Activated naive CD4-positive, alpha-beta T cell treated with Interleukin-2 at 50 U/mL for 16 hours (primary cell): ENCODE results near the gene TWSG1.
"Not testable (repeated sequence)": the region's sequence is repeated elsewhere in the genome, so short reads cannot be mapped to it uniquely, and the experiment has no call there.

Experiments used
- DNase-seq: peaks from one replicate; pipeline ENCODE4 v3.0.0-alpha.2; 2020

Gene TWSG1

DNA sequence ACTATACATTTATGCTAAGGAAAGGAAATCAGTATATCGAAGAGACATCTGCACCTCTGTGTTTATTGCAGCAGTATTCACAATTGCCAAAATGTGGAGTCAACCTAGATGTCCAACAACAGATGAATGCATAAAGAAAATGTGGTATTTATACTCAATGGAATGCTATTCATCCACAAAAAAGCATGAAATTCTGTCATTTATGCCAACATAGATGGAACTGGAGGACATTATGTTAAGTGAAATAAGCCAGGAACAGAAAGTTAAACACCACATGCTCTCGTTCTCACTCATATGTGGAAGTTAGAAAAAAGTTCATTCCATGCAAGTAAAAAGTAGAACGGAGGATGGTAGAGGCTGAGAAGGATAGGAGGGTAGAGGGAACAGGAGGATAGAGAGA is 59.5 kb downstream of the TWSG1 start:
- DNase-seq, result no peak

DNA sequence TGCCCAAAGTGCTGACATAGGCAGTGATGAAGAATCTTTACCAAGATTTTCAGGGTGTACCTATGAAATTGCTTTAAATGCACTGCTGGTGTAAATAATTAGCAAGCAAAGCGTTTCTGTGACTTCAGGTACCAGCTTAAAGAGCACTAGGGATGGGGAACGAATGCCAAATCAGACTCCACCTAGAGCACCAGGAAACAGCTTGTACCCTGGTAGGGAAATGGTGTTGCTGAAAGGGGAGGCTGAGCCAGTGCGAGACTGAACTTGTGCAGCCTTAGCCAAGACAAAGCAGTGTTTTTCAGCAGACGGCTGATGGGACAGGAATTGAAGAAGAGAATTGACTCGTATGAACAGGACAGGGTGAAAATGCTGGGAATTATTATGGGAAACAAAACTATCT is 65.6 kb downstream of the TWSG1 start:
- DNase-seq, result no peak

DNA sequence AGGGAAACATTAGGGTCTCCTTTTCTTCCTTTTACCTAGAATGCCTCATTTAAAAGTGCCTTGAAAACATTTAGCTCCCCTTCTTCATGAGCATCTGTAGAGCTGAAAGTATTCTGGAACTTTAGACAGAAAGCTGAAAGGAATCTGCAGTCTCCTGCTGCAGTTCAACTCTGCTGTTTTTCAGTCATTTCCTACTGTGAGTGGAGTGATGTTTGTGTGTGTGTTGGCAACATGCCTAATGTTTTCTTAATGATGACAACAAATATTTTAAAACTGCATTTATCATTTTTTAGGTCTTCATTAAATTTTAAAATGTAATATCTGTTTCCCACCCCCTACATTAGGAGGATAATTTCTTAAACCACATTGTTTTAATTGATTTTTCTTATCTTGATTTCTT is 66.6 kb downstream of the TWSG1 start:
- no peak for DNase-seq

DNA sequence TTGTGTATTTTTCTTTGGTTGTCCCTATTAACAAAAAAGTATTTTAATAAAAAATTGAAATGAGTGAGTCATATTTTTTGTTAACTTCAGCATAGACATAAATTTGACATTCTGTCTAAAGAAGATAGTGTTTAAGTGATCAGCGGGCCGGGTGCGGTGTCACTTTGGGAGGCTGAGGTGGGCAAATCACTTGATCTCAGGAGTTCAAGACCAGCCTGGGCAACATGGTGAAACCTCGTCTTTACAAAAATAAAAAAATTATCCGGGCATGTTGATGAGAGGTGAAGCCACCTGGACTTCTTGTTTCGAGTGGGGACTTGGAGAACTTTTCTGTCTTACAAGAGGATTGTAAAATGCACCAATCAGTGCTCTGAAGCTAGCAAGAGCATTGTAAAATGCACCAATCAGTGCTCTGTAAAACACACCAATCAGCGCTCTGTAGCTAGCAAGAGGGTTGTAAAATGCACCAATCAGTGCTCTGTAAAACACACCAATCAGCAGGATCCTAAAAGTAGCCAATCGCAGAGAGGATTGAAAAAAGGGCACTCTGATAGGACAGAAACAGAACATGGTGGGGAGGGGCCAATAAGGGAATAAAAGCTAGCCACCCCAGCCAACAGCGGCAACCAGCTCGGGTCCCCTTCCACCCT is 67.9 kb downstream of the TWSG1 start:
- DNase-seq, result not testable (repeated sequence)

DNA sequence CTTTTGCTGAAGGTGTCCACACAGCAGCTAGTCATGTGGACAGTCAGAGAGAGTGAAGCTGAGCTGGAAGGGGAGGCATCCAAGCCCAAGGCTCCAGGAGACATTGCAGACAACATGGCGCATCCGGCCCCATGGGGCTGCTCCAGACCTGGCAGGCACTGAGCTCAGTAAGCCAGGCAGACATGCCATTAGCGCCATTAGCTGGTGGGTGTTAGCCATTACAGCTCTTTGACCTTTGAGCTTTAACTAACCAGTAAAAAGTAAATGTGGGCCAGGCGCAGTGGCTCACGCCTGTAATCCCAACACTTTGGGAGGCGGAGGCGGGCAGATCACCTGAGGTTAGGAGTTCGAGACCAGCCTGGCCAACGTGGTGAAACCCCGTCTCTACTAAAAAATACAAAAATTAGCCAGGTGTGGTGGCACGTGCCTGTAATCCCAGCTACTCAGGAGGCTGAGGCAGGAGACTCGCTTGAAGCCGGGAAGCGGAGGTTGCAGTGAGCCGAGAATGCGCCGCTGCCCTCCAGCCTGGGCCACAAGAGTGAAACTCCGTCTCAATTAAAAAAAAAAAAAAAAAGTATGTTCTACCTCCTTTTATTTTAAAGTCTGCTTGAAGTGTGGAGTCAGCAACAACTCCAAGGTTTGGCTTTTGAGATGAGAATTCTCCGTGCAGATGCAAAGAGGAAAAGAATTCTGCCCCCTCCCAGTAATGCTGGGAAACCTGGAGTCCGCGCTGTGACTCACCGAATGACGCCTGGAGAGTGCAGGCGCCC is 69.4 kb downstream of the TWSG1 start:
- no peak for DNase-seq

DNA sequence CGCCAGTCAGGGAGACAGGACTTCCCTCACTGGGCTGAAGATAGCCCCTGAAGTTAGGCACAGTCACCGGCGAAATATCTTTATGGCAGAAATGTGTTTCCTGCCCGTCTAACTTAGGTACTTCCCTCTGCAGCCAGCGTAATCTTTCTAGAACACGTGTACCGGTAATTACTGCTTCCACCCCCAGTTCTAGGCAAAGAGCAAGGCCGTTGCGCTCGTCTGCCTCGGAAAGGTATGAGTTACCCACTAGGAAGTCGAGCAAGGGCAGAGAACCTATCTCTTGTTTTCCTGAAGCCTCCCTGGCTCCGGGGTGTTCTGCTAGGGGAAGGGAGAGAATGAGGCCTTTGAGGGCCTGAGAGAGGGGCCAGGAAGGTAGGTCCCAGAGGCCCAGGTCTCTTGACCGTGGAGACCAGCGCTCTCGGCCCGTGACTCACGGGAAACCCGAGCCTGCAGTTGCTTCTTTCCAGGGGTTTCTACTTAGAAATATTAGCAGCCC is 70.0 kb downstream of the TWSG1 start:
- no peak for DNase-seq

DNA sequence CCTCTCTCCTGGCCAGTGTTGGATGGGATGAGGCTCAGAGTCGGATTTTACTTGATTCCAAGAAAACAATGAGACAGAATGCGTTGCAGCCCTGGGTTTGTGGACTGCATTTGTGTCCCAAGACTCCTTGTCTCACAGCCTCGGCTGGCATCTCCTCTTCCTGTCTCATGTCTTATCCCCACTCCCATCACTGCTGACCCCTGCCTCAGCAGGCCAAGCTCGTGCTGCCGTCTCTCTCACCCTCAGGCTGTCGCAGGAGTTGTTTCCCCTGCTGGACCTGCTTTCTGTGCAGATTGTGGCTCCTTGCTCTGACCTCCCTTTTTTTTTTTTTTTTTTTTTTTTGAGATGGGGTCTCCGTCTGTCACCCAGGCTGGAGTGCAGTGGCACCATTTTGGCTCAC is 70.6 kb downstream of the TWSG1 start:
- no peak for DNase-seq

DNA sequence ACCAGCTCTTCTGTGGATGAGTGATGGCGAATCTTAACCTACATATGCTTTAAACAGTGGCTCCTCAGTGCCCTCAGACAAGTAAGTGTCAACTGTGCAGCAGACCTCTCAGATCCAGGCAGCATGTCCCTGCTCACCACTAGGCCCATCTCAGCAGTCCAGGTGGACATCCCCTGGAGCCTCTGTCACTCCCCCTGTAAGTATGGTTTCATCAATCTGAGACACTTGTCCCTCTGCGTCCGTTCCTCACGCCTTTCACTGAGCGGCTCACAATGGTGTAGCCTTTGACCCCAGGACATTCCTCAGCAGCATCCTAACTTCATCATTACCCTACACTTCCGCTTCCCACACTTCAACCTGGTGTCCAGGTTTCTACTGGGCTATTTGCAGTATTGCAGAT is 71.4 kb downstream of the TWSG1 start:
- no peak for DNase-seq

DNA sequence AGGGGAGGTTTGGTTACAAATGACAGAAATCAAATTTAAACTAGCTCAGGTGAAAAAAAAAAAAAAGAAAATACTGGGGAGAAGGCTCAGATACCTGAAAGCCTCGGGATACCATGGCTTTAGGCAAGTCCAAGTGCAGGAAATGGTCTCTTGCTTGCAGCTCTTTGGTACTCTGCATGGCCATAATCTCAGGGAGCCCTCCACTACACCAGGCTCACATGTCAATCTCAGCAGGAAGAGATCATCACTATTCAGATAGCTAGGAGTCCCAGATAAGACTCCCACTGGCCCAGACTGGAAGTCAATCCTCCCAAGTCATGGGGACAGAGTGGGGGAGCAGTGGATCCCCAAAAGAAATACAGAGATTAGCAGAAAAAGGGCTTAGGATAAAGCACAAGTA is 75.9 kb downstream of the TWSG1 start:
- DNase-seq, result no peak

DNA sequence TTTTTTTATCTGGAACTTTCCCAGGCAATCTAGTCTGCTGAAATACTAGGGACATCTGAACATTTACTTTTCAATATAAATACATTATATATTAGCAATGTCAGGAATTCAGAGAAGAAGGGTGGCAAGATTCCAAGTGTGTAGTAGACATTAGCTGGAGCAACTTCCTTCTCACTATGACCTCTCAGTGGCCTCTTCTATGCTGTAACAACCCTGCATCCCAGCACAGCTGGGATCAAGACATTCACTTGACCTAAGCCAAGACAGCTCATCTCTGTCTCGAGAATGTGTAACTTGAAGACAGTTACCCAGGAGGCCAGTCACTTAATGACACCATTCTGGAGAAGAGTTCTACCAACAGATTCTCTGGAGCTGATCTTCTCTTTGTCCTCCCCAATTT is 79.0 kb downstream of the TWSG1 start:
- DNase-seq, result no peak

DNA sequence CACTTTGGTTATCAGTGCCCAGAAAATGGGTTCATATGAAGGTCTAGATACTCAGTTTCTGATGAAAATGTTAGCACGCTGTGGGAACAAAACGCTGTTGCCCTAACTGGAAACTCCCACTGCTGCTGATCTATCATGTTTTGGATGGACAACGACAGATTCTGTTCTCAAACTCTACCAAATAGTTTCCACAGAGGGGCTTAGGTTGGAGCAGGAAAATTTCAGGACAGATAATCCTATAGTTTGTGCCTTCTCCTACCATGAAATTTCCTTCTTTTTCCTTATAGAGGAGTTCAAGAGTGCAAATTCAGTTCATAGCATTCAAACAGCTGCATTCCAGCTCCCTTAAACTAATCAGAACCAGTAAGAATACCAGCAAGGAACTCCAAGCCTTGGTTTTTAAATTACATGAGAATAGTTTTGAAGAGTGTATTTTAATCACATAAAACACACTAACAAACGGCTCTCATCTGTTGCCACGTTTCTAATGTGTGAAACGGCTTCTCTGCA is 82.0 kb downstream of the TWSG1 start:
- no peak for DNase-seq

DNA sequence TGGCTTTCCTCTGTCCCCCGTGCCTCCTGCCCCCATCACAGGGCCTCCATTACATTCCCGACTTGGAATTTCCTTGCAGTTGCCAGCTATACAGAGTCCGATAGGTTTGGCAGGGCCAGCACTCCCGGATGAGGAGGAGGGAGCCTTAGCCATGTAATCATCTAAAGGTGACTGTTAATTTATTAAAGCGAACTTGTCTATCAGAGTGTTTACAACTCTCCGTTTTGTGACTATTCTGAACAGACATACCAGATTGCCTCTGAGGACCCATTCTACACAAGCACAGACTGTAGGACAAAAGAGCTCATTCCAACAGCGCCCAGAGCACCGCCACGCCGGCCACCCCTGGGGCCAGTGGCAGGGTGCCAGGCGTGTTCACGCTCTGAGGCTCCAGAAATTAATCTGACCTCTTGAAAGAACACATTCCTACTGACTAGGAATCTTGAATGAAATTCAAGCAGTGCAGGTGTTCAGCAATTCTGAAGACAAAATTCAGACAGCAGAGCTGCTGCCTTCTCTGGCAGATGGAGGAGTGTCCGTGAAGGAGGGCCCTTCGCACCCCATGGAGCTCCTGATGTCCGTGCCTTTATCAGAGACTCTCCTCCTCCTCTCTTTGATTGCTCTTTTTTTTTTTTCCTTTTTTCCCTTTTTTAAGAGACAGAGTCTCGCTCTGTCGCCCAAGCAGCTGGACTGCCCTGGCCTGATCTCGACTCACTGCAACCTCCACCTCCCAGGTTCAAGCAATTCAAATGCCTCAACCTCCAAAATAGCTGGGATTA is 82.7 kb downstream of the TWSG1 start:
- DNase-seq, result no peak

DNA sequence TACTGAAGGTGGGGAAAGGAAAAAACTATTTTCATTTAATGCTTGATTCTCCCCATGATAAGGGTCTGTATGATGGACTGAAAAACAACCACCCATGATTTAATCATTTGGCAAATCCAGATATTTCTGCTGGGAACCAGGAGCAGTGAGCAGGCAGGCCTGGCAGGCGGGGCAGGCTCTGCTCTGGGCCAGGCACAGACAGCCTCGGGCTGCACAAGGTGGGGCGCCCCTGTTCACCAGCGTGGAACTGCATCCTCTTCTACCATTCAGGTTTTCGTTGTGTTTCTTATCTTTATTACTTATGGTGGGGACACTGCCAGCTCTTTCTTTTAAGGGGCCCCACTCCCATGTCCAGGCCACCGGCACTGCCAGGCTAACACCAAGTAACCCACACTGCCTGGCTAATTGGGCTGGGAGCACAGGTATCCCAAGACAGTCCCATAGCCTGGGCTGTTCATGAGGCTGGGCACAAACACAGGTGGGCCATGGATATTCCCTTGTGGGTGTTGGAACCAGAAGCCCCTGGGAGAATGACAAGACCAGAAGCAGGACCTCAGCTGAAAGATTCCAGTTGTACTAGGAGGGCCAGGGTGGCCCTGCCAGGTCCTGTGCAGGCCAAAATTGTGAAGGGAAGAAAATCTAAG is 83.6 kb downstream of the TWSG1 start:
- DNase-seq, result no peak

DNA sequence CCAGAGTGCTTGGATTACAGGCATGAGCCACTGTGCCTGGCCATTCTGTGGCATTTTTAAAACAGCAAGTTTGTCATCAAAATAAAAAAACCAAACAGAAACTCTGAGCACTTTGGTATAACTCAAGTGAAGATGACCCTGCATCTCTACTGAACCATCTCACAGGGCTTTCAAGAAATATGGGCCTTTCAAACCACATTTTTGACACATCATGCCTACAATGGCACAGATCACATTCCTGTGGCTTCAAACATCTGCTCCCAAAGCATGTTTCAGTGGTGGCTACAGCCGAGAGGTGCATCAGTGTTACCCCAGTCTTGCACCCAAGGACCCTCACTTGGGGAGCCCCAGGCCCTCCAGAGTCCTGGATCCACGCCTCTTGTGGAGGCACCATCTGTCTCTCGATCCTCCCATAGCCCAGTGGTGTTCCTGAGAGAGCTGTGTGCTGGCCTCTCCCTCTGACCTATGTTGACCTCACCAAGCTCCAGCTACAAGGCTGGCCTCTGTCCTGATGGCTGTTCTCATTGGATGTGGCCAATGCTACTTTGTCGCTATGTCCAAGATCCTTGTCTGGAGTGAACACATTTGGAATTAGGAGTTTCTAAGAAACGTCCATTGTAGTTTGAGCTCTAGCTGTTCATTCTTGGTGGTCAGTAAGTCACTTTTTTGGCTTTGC is 85.5 kb downstream of the TWSG1 start:
- DNase-seq, result no peak

DNA sequence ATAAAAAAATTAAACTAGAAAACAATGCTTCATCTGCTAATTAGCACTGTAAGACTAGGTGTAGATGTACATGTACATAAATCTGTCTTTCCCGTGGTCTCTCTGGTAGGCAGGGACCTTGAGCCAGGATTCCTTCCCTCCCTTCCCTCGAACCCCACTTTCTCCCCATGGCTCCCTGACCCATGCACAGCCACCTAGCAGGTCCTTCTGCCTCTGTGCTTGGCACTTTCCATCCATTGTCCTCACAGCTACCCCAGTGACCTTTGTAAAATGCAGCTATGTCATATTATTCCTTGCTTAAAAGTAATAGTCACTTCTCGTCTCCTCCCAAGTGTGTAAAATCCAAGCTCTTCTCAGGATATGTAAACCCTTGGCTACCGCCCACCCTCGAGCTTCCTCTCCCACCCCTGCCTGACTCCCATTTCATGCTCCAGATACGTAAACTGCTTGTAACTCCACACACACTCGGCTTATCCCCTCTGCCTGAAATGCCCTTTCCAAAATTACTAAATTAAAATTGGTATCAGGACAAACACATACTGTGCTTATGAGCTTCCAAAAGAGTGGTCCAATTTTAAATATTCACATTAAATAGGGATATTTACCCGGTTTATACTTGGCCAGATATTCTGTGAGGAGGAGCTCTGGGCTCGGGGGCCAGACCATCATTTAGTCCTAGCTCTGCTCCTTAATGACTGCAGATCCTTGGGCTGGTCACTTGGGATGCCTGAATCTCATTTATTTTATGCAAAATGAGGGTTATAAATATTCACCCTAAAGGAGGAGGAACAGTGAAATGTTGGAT is 86.7 kb downstream of the TWSG1 start:
- no peak for DNase-seq

DNA sequence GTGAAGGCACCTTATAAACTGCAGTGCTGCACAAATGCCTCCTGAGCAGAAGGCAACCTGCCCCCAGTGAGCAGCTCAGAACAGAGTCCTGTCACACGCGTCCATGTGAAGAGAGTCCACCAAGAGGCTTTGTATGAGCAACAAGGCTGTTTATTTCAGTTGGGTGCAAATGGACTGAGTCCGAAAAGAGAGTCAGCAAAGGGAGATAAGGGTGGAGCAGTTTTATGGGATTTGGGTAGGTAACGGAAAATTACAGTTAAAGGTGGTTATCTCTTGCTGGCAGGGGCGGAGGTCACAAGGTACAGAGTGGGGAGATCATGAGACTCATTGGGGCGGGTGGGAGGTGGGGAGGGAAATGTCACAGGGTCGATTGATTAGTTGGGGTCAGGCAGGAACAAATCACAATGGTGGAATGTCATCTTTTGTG is 87.3 kb downstream of the TWSG1 start:
- no peak for DNase-seq

DNA sequence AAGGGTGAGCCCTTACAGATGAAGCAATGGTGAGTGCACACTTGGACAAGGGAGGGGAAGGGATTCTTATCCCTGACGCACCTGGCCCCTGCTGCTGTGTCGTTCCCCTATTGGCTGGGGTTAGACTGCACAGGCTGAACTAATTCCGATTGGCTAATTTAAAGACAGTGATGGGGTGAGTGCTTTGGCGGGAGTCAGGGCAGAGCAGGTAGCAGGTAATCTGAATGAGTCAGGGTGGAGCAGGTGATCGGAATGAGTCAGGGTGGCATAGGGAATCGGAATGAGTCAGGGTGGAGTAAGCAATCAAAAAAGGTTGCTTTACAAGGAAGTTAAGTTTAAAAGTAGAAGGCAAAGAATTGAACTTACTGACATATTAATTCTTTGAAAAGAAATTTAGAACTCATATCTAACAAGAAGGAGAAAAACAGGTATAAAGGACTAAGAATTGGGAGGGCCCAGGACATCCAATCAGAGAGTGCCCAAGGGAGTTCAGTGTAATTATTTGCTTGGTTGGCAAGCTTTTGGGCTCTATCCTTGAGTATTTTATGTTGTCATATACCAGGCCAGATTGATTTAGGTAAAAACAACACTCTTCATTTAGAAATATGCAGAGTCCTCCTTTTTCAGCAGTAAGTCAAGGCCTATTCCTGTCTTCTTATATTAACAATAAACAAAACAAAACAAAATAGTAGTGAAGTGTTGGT is 88.4 kb downstream of the TWSG1 start:
- no peak for DNase-seq

DNA sequence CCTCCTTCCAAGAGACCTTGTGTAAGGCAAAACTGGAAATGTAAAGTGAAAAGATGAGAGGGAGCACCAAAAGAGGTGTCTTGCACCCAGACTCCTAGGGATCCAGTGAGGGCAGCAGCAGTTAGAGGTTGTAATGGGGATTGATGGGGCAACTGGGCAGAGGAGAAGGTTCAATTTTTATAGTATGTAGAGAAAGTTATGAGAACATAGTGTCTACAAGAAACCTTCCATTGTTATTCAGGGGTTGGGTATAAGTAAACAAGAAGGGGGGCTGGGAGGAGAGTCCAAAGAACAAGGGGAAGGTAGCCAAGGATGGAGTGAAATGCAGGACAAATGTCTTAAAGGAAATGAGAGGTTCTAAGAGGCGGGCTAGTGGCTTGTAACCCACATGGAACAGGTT is 89.1 kb downstream of the TWSG1 start:
- DNase-seq, result not testable (repeated sequence)

DNA sequence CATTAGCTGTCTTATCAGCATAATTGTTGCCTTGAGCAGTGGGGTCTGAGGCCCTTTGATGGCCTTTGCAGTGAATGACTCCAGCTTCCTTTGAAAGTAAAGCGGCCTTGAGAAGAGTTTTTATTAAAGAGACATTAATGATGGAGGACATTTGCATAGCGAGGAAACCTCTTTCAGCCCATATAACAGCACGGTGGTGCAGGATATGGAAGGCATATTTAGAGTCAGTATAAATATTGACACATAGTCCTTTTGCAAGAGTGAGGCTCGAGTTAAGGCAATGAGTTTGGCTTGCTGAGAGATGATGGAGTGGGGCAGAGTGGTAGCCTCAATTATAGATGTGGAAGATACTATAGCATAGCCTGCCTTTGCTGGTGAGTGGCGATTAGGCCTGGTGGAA is 89.7 kb downstream of the TWSG1 start:
- DNase-seq, result not testable (repeated sequence)

DNA sequence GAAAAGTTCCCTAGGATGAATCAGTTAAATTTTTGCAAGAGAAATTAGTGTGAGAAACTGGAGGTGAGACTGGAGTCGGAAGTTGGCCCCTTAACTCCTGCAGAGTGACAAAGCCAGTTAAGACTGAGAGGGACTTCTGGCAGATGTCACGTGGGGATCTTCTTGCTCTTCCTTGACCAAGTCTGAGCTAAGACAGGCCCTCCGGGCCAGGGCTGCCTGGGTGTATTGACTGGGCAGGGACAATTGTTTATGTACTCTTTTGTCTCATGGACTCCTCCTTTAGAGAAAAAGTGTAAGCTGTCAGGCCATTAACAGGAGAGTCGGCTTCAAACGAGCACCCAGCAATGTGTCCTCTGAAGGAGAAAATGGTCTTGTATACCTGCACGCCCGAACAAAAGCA is 92.2 kb downstream of the TWSG1 start:
- DNase-seq, result no peak

DNA sequence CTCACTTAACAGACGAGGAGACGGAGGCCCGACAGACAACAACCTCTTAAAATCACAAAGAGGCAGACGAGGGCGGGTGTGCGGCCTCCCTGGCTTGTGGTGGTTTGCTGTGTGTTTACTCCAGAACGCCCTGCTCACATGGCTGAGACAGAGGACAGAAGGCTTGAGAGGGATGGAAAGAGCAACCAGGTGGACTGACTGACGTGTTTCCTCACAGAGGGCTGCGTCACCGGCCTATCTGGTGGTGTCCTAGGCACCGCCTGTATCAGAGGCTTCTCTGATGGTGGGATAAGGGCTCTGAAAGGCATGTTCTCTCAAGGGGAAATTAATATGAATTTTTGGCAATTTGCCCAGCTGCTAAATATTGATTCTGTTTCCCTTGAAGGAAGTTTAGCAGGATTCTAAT is 93.7 kb downstream of the TWSG1 start:
- DNase-seq, result no peak
